CD4-positive, alpha-beta memory T cell (primary cell): ENCODE measurements around the gene PLA1A. TPM values are rescaled to one million over a fixed set of nuclear protein-coding genes. Genes with fewer than 3 reads are reported as not detected.

Source experiments
- CTCF ChIA-PET: fragments of 350-600 bp; sonication (Branson Sonifier 250); formaldehyde crosslinking; loops from one replicate; lab custom pipeline; 2021; ENCODE audit warnings: inconsistent platforms; ENCODE audit not compliant: partially characterized antibody; lab: Charles Lee
- POLR2A ChIA-PET: fragments of 350-600 bp; sonication (Branson Sonifier 250); formaldehyde crosslinking; loops from one replicate; lab custom pipeline; 2021; ENCODE audit not compliant: partially characterized antibody; lab: Charles Lee
- DNase-seq, 5 donors: peaks; one replicate each; pipeline versions ENCODE4 v3.0.0 to v3.0.0-alpha.2; 2020 to 2022; ENCODE audit warnings: mixed read lengths in 1 of 5
- H3K27ac ChIP-seq: one replicate; pipeline ENCODE4 v1.7.0; 2013; ENCODE audit warnings: low read depth, low read length
- H3K27me3 ChIP-seq: 2 replicates; pipeline ENCODE4 v1.7.0; 2013; ENCODE audit warnings: mild to moderate bottlenecking, low read length, moderate library complexity; ENCODE audit not compliant: insufficient read depth
- H3K36me3 ChIP-seq: 2 replicates; pipeline ENCODE4 v1.7.0; 2013; ENCODE audit warnings: mild to moderate bottlenecking, low read length, moderate library complexity; ENCODE audit not compliant: insufficient read depth
- H3K4me1 ChIP-seq: 2 replicates; pipeline ENCODE4 v1.7.0; 2013; ENCODE audit warnings: mild to moderate bottlenecking, low read length, moderate library complexity; ENCODE audit not compliant: insufficient read depth
- H3K4me3 ChIP-seq, 2 donors: one replicate each; pipeline ENCODE4 v1.7.0; 2013; ENCODE audit warnings: low read length in 2 of 2, mild to moderate bottlenecking in 1 of 2
- H3K9me3 ChIP-seq, 2 donors: one replicate each; pipeline ENCODE4 v1.7.0; 2013; ENCODE audit warnings: low read length in 2 of 2, control low read depth in 1 of 2; ENCODE audit not compliant: control insufficient read depth in 1 of 2
- H3K27ac Mint-ChIP-seq, 7 donors: one replicate each; pipeline ENCODE4 v1.8.0; 2020 to 2021; ENCODE audit warnings: mixed read lengths in 7 of 7, mild to moderate bottlenecking in 6 of 7, inconsistent platforms in 3 of 7, moderate library complexity in 3 of 7
- H3K27me3 Mint-ChIP-seq, 2 donors: one replicate each; pipeline ENCODE4 v1.8.0; 2020 to 2021; ENCODE audit warnings: mixed read lengths in 2 of 2
- H3K36me3 Mint-ChIP-seq, 2 donors: one replicate each; pipeline ENCODE4 v1.8.0; 2020 to 2021; ENCODE audit warnings: mixed read lengths in 2 of 2, inconsistent platforms in 1 of 2, mild to moderate bottlenecking in 1 of 2
- H3K4me1 Mint-ChIP-seq, 4 donors: one replicate each; pipeline ENCODE4 v1.8.0; 2020 to 2021; ENCODE audit warnings: mixed read lengths in 4 of 4, mild to moderate bottlenecking in 1 of 4
- H3K4me3 Mint-ChIP-seq, 8 donors: one replicate each; pipeline ENCODE4 v1.8.0; 2020 to 2021; ENCODE audit warnings: mixed read lengths in 8 of 8, mild to moderate bottlenecking in 7 of 8, moderate library complexity in 6 of 8, inconsistent platforms in 3 of 8
- H3K9me3 Mint-ChIP-seq, 8 donors: one replicate each; pipeline ENCODE4 v1.8.0; 2020 to 2021; ENCODE audit warnings: mixed read lengths in 8 of 8, mild to moderate bottlenecking in 5 of 8, inconsistent platforms in 3 of 8, moderate library complexity in 1 of 8
- intact Hi-C: fragments of 100-400 bp; cut with micrococcal nuclease; formaldehyde crosslinking; loops from one replicate; pipeline ENCODE4 v1.15.1; 2023
- polyA plus RNA-seq, 2 donors: library from polyadenylated mRNA; unstranded; fragments of 300-500 nt; fragmentation: Illumina TruSeq; gene quantifications; one replicate each; pipeline ENCODE4 v1.2.3, GENCODE V29; 2021
- total RNA-seq, 2 experiments: library from RNA; stranded (reverse); gene quantifications; one replicate each; pipeline ENCODE4 v1.2.3, GENCODE V29; 2021

PLA1A gene
- total and polyA plus RNA-seq, 4 experiments from 2014 or later: not detected

DNA sequence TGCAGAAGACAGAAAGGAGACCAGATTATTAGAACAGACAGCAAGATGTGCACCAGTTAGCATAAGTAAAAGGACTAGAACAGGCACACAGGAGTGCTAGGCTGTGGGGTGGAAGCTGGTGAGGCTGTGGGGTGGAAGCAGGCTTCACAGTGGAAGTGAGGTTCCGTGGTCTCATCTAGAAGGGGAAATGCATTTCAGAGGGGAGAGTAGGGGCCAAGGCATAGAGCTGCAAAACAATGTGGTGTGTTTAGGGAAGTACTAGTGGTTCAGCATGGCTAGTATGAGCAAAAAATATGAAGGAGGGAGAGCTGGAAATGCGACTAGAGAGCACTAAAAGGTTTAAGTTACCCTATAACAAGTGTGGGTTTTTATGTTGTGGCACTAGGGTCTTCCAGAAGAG is 56.2 kb downstream of the PLA1A start:
- CTCF ChIA-PET: no interaction called here
- Mint-ChIP-seq H3K4me3 (no peak overlapping the region), H3K27me3 (no peaks in the 10 kb centered on the region), H3K36me3 (peaks cover 27 to 49% of the 10 kb centered on the region in 2 donors), H3K9me3 (no peaks in the 10 kb centered on the region), H3K4me1 (peaks cover 0 to 2% (median 0%) of the 10 kb centered on the region in 4 donors), H3K27ac (no peak overlapping the region)
- Histone ChIP-seq H3K36me3 (no peaks in the 10 kb centered on the region), H3K9me3 (no peaks in the 10 kb centered on the region), H3K27me3 (no peaks in the 10 kb centered on the region), H3K27ac (no peak overlapping the region), H3K4me1 (no peaks in the 10 kb centered on the region), H3K4me3 (no peak overlapping the region)
- intact Hi-C loops: no loop called here
- no peak for DNase-seq
- POLR2A ChIA-PET: no interaction called here

DNA sequence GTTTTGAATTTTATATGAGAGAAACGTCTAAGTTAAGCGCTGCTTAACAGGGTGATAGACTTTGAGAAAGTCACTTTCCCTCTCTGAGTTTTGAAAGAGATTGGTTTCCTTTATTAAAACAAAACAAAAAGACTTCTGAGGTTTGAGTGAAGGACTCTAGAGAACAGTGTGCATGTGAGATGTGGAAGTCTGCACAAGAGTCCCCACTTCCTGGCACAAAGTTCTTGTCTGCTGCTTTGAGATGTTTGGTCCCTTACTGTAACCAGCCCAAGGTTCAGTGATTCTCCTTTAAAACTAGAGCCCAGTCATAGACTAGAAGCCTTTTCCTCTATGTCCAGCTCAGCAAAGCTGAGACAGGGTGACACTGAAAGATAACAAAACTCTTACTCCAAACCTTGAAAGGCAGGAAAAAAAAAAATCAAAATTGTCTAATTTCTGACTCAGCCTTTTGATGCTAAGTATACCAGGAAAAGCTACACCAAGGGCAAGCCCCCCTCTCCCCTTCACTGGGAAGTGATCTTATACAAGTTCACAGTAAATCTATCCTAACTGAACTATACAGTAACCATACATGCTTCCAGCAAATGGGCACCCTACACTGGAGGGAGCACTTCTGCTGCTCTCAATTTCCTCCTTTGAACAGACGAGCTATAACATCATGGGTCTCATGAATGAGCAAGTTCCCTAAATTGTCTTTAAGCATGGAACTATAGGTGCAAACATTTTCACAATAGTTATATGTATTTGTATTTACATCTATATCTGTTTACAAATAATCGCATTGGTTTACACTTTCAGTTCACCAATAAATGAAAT is 60.4 kb downstream of the PLA1A start:
- no peaks in the 10 kb centered on the region for H3K4me1 ChIP-seq
- H3K9me3 ChIP-seq: no peaks in the 10 kb centered on the region
- POLR2A ChIA-PET: no interaction called here
- Mint-ChIP-seq H3K9me3 (no peaks in the 10 kb centered on the region), H3K36me3 (peaks cover 18 to 33% of the 10 kb centered on the region in 2 donors), H3K4me1 (peaks cover 0 to 2% (median under 1%) of the 10 kb centered on the region in 4 donors), H3K4me3 (no peak overlapping the region), H3K27ac (no peak overlapping the region), H3K27me3 (no peaks in the 10 kb centered on the region)
- H3K36me3 ChIP-seq: no peaks in the 10 kb centered on the region
- CTCF ChIA-PET: interaction anchor here (1.2 kb wide), 1 partner anchor 17 kb away, joined by 3 read pairs; no protein-coding TSS in a partner anchor
- no peak overlapping the region for H3K27ac ChIP-seq
- H3K4me3 ChIP-seq: no peak overlapping the region
- intact Hi-C loops: no loop called here
- no peaks in the 10 kb centered on the region for H3K27me3 ChIP-seq
- no peak for DNase-seq

DNA sequence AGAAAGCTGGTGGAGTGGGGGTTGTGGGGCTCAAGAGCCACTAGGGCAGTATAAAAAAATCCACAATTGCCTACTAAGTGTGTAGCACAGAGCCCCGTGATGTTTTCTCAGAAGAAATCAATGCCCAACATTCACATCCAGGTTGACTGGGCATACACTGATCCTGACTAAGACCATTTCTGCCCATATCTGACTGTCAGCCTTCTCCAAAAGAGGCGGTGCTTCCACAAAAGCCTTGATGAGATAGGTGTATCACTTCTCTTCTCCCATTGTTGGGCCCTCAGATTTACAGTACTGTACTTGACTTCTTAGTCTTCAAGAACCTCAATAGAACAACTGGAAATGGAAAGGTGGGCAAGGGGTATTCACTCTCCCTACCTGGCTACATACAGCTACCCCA is 61.3 kb downstream of the PLA1A start:
- no peak overlapping the region for H3K27ac Mint-ChIP-seq
- ChIA-PET POLR2A (no interaction called here), CTCF (no interaction called here)
- Histone ChIP-seq H3K27ac (no peak overlapping the region), H3K27me3 (no peaks in the 10 kb centered on the region), H3K36me3 (no peaks in the 10 kb centered on the region), H3K4me1 (no peaks in the 10 kb centered on the region), H3K9me3 (no peaks in the 10 kb centered on the region), H3K4me3 (no peak overlapping the region)
- no peaks in the 10 kb centered on the region for H3K27me3 Mint-ChIP-seq
- intact Hi-C loops: no loop called here
- H3K4me3 Mint-ChIP-seq: no peak overlapping the region
- peaks cover 0 to 2% (median under 1%) of the 10 kb centered on the region in 4 donors for H3K4me1 Mint-ChIP-seq
- H3K9me3 Mint-ChIP-seq: no peaks in the 10 kb centered on the region
- no peak for DNase-seq
- H3K36me3 Mint-ChIP-seq: peaks cover 15 to 28% of the 10 kb centered on the region in 2 donors

DNA sequence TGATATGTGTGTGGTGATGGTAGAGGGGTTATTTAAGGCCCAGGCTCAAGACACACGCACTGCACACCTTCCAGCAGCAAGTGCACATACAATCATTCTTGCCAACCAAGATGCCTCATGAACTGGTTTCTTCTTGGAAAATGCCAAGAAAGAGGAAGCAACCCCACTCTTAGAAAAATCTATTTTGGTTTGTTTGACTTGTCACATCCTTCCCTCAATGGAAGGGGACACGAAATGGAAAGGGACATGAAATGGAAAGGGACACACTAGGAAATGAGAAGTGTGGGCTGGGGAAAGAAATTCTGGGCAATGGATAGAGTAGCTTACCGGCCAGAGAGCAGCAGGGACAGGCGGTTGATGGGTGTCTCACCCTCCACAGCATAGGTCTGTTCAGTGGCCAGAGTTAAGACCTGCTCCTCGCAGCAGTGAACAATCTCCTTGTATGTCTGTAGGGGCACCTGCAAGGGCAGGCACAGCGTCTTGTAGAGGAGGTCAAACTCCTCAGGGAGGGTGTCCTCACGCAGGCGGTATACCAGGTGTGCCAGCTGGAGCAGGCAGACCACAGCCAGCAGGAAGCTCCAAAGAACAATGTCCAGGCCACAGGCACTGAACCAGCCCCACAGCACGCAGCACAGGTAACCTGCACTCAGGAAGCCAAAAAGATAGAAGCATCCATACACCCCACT is 62.1 kb downstream of the PLA1A start:
- Mint-ChIP-seq H3K4me3 (no peak overlapping the region), H3K36me3 (peaks cover 15 to 24% of the 10 kb centered on the region in 2 donors), H3K27me3 (no peaks in the 10 kb centered on the region), H3K4me1 (peaks cover 0 to 2% (median under 1%) of the 10 kb centered on the region in 4 donors), H3K27ac (peak overlapping the region in 2 of 7 donors; percentile 8 to 45), H3K9me3 (no peaks in the 10 kb centered on the region)
- no peaks in the 10 kb centered on the region for H3K27me3 ChIP-seq
- H3K9me3 ChIP-seq: no peaks in the 10 kb centered on the region
- no peak overlapping the region for H3K4me3 ChIP-seq
- no peaks in the 10 kb centered on the region for H3K4me1 ChIP-seq
- CTCF ChIA-PET: no interaction called here
- POLR2A ChIA-PET: no interaction called here
- no peaks in the 10 kb centered on the region for H3K36me3 ChIP-seq
- intact Hi-C loops: no loop called here
- DNase-seq: no peak
- H3K27ac ChIP-seq: no peak overlapping the region

DNA sequence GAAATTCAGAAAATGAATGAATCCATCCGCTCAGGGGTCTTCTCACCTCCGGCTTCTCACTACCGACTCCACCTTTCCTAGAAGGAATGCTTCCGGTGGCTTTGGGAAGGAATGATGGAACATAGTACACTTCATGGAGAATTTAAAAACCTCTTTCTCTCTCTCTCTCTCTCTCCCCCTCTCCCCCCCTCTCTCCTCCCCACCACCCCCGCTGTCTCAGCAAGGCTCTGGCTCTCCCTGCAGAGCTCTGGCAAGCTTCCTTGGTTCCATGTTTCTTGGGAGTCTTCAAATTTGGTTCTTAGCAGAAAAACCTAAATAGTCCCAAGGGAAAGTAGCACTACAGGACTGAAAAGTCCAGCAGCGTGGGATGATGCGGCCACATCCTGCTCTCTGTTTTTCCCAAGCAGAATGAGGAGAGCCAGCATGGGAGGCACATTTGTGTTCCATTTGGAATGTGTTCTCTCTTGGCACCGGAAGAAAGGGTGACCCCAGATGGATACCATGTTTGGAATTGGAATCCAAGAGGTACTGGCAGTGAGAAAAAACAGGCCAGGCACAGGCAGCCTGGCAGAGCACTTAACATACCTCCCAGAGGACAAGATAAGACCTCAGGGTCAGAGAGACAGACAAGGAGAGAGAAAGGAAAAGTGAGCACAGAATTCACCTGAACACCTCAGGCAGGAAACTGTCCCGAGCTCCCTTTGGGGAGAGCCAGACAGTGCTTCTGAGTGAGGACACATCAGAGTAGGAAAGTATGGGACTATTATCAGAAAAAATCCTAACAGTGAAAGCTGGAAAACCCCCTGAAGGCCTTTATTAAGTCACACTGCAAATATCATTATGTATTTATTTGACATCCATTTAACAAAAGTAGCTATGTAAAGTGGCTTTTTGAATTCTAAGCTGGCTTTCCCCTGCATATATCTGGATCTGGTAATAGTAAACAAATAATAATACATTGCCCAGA is 63.1 kb downstream of the PLA1A start, which contains the start of gene POPDC2:
POPDC2 (minus strand) TSS at position 116 of the 967 bp plus-strand sequence. CDS start 166 bp downstream, outside the sequence.
- CTCF ChIA-PET: interaction anchor here (1.2 kb wide), 1 partner anchor 12 kb away, joined by 3 read pairs; no protein-coding TSS in a partner anchor
- H3K36me3 Mint-ChIP-seq: peaks cover 15 to 24% of the 10 kb centered on the region in 2 donors

DNA sequence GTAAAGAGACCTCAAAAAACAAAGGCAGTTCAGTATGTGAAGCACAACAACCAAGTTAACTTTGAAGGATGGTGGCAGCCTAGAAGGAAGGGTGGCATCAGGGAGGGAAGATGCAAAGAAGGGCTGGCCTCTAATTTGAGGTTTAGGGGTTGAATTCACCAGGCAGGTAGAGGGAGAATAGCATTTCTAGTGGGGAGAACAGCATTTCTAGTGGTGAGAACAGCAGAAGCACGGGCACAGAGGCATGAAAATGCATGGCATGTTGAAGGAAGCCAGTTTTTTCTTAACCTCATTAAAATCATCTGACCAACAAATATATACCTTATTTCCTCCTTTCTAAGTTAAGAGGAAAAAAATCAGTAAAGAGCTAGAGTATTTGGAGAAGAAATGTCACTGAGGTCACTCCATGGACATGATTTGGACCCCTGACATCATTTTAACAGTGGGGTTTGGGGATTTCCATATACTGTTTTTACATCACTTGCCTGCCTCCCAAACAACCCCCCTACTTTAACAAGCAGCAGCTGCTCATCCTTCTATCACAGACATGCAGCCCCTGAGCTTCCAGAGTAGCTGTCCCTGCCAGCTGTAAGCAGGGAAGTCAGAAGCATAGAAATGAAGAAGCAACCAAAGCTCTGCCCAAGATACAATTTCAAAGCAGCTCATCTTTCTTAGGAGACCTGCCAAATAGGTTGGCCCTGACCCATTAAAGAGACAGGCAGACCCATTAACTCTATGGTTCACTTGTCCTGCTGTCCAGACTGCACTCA is 65.1 kb downstream of the PLA1A start:
- intact Hi-C loops: loop anchor here (1.0 kb wide), 1 partner anchor 35 kb away; no protein-coding TSS in a partner anchor
- no peaks in the 10 kb centered on the region for H3K4me1 ChIP-seq
- no peaks in the 10 kb centered on the region for H3K36me3 ChIP-seq
- DNase-seq: no peak
- Mint-ChIP-seq H3K4me1 (peaks cover 0 to 1% (median 0%) of the 10 kb centered on the region in 4 donors), H3K27ac (peak overlapping the region in 4 of 7 donors; percentile 19 to 82 (median 66)), H3K4me3 (peak overlapping the region in 1 of 8 donors; percentile 24), H3K9me3 (no peaks in the 10 kb centered on the region), H3K27me3 (no peaks in the 10 kb centered on the region), H3K36me3 (peaks cover 18 to 20% of the 10 kb centered on the region in 2 donors)
- ChIA-PET CTCF (no interaction called here), POLR2A (interaction anchor here (0.8 kb wide), 1 partner anchor 14 kb away, joined by 3 read pairs; the partner anchor contains the start of gene COX17)
- no peak overlapping the region for H3K27ac ChIP-seq
- no peaks in the 10 kb centered on the region for H3K27me3 ChIP-seq
- H3K9me3 ChIP-seq: no peaks in the 10 kb centered on the region
- no peak overlapping the region for H3K4me3 ChIP-seq

More for the DNA sequence above, 63.1 kb downstream of the PLA1A start, which contains the start of gene POPDC2:
- Histone ChIP-seq H3K36me3 (no peaks in the 10 kb centered on the region), H3K27me3 (no peaks in the 10 kb centered on the region), H3K9me3 (no peaks in the 10 kb centered on the region), H3K4me1 (no peaks in the 10 kb centered on the region), H3K4me3 (no peak within 1 kb of the TSS), H3K27ac (no peak within 1 kb of the TSS)
- no peak for DNase-seq
- no peak within 1 kb of the TSS for H3K4me3 Mint-ChIP-seq
- H3K4me1 Mint-ChIP-seq: peaks cover 0 to 2% (median under 1%) of the 10 kb centered on the region in 4 donors
- POLR2A ChIA-PET: no interaction called here
- no peaks in the 10 kb centered on the region for H3K9me3 Mint-ChIP-seq
- H3K27me3 Mint-ChIP-seq: no peaks in the 10 kb centered on the region
- peak within 1 kb of the TSS in 2 of 7 donors; percentile 8 to 45 for H3K27ac Mint-ChIP-seq
- intact Hi-C loops: no loop called here
